K562 (cell line): Measurements from ENCODE around the gene ALDH18A1. TPM values are rescaled to one million over a fixed set of nuclear protein-coding genes. Genes with fewer than 3 reads are reported as not detected.
A peak's percentile ranks its signal among the peaks of the same experiment; 100 is the strongest.

Source experiments
- ARNT ChIP-seq, 2 experiments: fragments of 450-650 bp; IDR thresholded peaks; 2 replicates each; pipeline ENCODE4 v1.6.1; 2016; ENCODE audit warnings: mild to moderate bottlenecking in 1 of 2
- ESRRB ChIP-seq: fragments of 250-450 bp; sonication (Bioruptor Pico); IDR thresholded peaks from 2 replicates; pipeline ENCODE4 v1.5.0; 2020; ENCODE audit warnings: mild to moderate bottlenecking, moderate library complexity, borderline replicate concordance
- FOXA3 ChIP-seq, 2 experiments: fragments of 450-650 bp in 1 of 2; sonication (generic) in 1 of 2; formaldehyde crosslinking; IDR thresholded peaks in 1 of 2; conservative IDR thresholded peaks in 1 of 2; 2 replicates each; pipeline versions ENCODE4 v1.4.0 to v1.8.0; 2020 to 2022; ENCODE audit warnings: mild to moderate bottlenecking in 2 of 2, missing genetic modification reagents in 1 of 2
- KAT7 ChIP-seq: sonication (generic); formaldehyde crosslinking; IDR thresholded peaks from 2 replicates; pipeline ENCODE4 v1.8.0; 2022; ENCODE audit warnings: missing genetic modification reagents, mild to moderate bottlenecking, borderline replicate concordance
- KDM1A ChIP-seq, 2 experiments: fragments of 450-650 bp; IDR thresholded peaks; 2 replicates each; pipeline ENCODE4 v1.6.1; 2016; ENCODE audit warnings: mild to moderate bottlenecking in 2 of 2
- MAFK ChIP-seq: IDR thresholded peaks from 2 replicates; pipeline ENCODE4 v1.6.1; 2011; ENCODE audit warnings: low read length, improper control_type of control experiment
- MTA2 ChIP-seq: fragments of 450-650 bp; IDR thresholded peaks from 2 replicates; pipeline ENCODE4 v1.6.1; 2016; ENCODE audit warnings: low read depth
- NCOA6 ChIP-seq: fragments of 450-650 bp; IDR thresholded peaks from 2 replicates; pipeline ENCODE4 v1.6.1; 2017; ENCODE audit warnings: mild to moderate bottlenecking
- RAD51 ChIP-seq: fragments of 450-650 bp; IDR thresholded peaks from 2 replicates; pipeline ENCODE4 v1.7.1; 2016; ENCODE audit warnings: low read depth, mild to moderate bottlenecking, borderline replicate concordance
- RBM14 ChIP-seq: fragments of 200-400 bp; formaldehyde crosslinking; IDR thresholded peaks from 2 replicates; pipeline ENCODE4 v1.6.1; 2018; ENCODE audit warnings: low read depth, mild to moderate bottlenecking, low read length, moderate library complexity, borderline replicate concordance; ENCODE audit not compliant: insufficient read depth
- RBM15 ChIP-seq: fragments of 200-400 bp; formaldehyde crosslinking; IDR thresholded peaks from 2 replicates; pipeline ENCODE4 v1.6.1; 2018; ENCODE audit warnings: mild to moderate bottlenecking, low read length, moderate library complexity; ENCODE audit not compliant: insufficient read depth
- RFX5 ChIP-seq: IDR thresholded peaks from 2 replicates; pipeline ENCODE4 v1.6.1; 2011; ENCODE audit warnings: low read depth, mild to moderate bottlenecking, improper control_type of control experiment, low read length
- SETDB1 ChIP-seq: IDR thresholded peaks from one replicate; pipeline ENCODE4 v1.6.1; 2012; ENCODE audit warnings: low read length, control low read depth, inconsistent platforms
- SMARCA5 ChIP-seq: fragments of 450-650 bp; IDR thresholded peaks from 2 replicates; pipeline ENCODE4 v1.6.1; 2016
- SREBF1 ChIP-seq: fragments of 150-350 bp; IDR thresholded peaks from 2 replicates; pipeline ENCODE4 v1.6.1; 2014; ENCODE audit warnings: antibody characterized with exemption, low read depth, low read length, borderline replicate concordance
- ZNF274 ChIP-seq: IDR thresholded peaks from 2 replicates; pipeline ENCODE4 v1.6.1; 2011; ENCODE audit warnings: low read depth, mild to moderate bottlenecking, low read length, moderate library complexity, borderline replicate concordance
- ZNF3 ChIP-seq: fragments of 250-450 bp; sonication (Bioruptor Pico); IDR thresholded peaks from 2 replicates; pipeline ENCODE4 v1.5.0; 2021; ENCODE audit warnings: mild to moderate bottlenecking, moderate library complexity
- ZNF778 ChIP-seq: fragments of 450-650 bp; formaldehyde crosslinking; IDR thresholded peaks from 2 replicates; pipeline ENCODE4 v1.4.0; 2020; ENCODE audit warnings: mild to moderate bottlenecking, moderate library complexity
- polyA plus RNA-seq, 8 experiments: library from polyadenylated mRNA; depleted of rRNA in 4 of 8; stranded (reverse) in 5 of 8; unstranded in 3 of 8; fragments of >200 nt; fragmentation: Nextera tagmentation in 2 of 8; fragmentation: Illumina TruSeq in 1 of 8; extraction: Ambion mirVana in 2 of 8; extraction: Trizol in 1 of 8; gene quantifications; 2 replicates each; pipeline versions ENCODE4 v1.2.1 to v1.2.3, GENCODE V29; 2011 to 2014; ENCODE audit warnings: inconsistent platforms in 1 of 8, missing spikeins in 1 of 8
- total RNA-seq, 7 experiments: library from RNA; depleted of rRNA in 6 of 7; stranded (reverse); fragments of >200 nt in 6 of 7; fragmentation: Illumina TruSeq in 2 of 7; extraction: Trizol in 2 of 7; gene quantifications; 2 replicates each; pipeline versions ENCODE4 v1.2.1 to v1.2.3, GENCODE V29; 2011 to 2021; ENCODE audit warnings: low replicate concordance in 1 of 7
- TF ChIP-seq, protein P1 (sequence below): fragments of 450-650 bp; IDR thresholded peaks from 2 replicates; pipeline ENCODE4 v1.7.1; 2018; ENCODE audit warnings: mild to moderate bottlenecking, low read depth; ENCODE audit not compliant: partially characterized antibody
- TF ChIP-seq, protein P2 (sequence below): fragments of 200-800 bp; sonication (Bioruptor generic); IDR thresholded peaks from 2 replicates; pipeline ENCODE4 v1.6.1; 2017; ENCODE audit warnings: missing genetic modification characterization, missing compliant biosample characterization
- TF ChIP-seq, protein P3 (sequence below): fragments of 450-650 bp; formaldehyde crosslinking; IDR thresholded peaks from 2 replicates; pipeline ENCODE4 v1.4.0; 2020; ENCODE audit warnings: mild to moderate bottlenecking, mixed read lengths
- TF ChIP-seq, protein P4 (sequence below): fragments of 250-450 bp; sonication (Bioruptor Pico); IDR thresholded peaks from 2 replicates; pipeline ENCODE4 v1.4.0; 2020; ENCODE audit warnings: mild to moderate bottlenecking, moderate library complexity, borderline replicate concordance

Gene ALDH18A1
- total and polyA plus RNA-seq, 9 of the 15 experiments (the other 6 are each of a cell fraction or from before 2014, with no cell fraction given): 12.0 to 83.3 (median 43.8) TPM

DNA sequence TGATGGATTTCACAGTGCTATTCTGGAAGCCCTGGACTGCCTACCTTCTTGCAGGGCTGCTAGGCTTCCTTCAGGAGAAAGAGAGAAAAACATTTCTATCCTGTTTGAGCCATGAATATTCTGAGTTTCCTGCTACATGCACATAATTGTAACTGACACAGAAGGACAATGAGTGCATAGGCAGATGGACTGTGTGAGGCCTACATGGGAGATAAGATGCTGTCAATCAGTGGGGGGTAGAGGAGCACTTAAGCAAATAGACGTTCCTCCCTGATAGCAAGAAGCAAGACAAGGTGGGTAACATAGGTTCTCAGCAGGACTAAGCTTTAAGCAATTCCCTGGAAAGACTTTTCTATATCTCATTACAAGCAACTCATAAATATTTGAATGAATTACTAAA lies 11.6 kb downstream of the ALDH18A1 start (continued):
- TF ChIP-seq, protein P1, sequence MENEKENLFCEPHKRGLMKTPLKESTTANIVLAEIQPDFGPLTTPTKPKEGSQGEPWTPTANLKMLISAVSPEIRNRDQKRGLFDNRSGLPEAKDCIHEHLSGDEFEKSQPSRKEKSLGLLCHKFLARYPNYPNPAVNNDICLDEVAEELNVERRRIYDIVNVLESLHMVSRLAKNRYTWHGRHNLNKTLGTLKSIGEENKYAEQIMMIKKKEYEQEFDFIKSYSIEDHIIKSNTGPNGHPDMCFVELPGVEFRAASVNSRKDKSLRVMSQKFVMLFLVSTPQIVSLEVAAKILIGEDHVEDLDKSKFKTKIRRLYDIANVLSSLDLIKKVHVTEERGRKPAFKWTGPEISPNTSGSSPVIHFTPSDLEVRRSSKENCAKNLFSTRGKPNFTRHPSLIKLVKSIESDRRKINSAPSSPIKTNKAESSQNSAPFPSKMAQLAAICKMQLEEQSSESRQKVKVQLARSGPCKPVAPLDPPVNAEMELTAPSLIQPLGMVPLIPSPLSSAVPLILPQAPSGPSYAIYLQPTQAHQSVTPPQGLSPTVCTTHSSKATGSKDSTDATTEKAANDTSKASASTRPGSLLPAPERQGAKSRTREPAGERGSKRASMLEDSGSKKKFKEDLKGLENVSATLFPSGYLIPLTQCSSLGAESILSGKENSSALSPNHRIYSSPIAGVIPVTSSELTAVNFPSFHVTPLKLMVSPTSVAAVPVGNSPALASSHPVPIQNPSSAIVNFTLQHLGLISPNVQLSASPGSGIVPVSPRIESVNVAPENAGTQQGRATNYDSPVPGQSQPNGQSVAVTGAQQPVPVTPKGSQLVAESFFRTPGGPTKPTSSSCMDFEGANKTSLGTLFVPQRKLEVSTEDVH: no peak
- TF ChIP-seq ARNT (IDR thresholded peaks at IDR 0.05) (no peak), MTA2 (no peak), SMARCA5 (no peak), FOXA3 (CRISPR knock-in tag; conservative IDR thresholded peaks at IDR 0.05 in 1 of 2, IDR thresholded peaks at IDR 0.05 in 1 of 2) (peak in 1 of 2 experiments; percentile 53; a peak in 1 of 4 replicates), RBM15 (no peak), KAT7 (CRISPR knock-in tag) (no peak), NCOA6 (no peak), ZNF274 (no peak), SREBF1 (no peak), SETDB1 (no peak), RFX5 (no peak), RAD51 (no peak), ZNF778 (CRISPR knock-in tag) (no peak), ESRRB (no peak), RBM14 (no peak), KDM1A (IDR thresholded peaks at IDR 0.05) (no peak), MAFK (no peak), ZNF3 (CRISPR knock-in tag) (no peak)
- TF ChIP-seq, protein P2, sequence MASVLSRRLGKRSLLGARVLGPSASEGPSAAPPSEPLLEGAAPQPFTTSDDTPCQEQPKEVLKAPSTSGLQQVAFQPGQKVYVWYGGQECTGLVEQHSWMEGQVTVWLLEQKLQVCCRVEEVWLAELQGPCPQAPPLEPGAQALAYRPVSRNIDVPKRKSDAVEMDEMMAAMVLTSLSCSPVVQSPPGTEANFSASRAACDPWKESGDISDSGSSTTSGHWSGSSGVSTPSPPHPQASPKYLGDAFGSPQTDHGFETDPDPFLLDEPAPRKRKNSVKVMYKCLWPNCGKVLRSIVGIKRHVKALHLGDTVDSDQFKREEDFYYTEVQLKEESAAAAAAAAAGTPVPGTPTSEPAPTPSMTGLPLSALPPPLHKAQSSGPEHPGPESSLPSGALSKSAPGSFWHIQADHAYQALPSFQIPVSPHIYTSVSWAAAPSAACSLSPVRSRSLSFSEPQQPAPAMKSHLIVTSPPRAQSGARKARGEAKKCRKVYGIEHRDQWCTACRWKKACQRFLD (CRISPR knock-in tag): no peak
- TF ChIP-seq, protein P3, sequence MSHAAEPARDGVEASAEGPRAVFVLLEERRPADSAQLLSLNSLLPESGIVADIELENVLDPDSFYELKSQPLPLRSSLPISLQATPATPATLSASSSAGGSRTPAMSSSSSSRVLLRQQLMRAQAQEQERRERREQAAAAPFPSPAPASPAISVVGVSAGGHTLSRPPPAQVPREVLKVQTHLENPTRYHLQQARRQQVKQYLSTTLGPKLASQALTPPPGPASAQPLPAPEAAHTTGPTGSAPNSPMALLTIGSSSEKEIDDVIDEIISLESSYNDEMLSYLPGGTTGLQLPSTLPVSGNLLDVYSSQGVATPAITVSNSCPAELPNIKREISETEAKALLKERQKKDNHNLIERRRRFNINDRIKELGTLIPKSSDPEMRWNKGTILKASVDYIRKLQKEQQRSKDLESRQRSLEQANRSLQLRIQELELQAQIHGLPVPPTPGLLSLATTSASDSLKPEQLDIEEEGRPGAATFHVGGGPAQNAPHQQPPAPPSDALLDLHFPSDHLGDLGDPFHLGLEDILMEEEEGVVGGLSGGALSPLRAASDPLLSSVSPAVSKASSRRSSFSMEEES (CRISPR knock-in tag): no peak
- TF ChIP-seq, protein P4, sequence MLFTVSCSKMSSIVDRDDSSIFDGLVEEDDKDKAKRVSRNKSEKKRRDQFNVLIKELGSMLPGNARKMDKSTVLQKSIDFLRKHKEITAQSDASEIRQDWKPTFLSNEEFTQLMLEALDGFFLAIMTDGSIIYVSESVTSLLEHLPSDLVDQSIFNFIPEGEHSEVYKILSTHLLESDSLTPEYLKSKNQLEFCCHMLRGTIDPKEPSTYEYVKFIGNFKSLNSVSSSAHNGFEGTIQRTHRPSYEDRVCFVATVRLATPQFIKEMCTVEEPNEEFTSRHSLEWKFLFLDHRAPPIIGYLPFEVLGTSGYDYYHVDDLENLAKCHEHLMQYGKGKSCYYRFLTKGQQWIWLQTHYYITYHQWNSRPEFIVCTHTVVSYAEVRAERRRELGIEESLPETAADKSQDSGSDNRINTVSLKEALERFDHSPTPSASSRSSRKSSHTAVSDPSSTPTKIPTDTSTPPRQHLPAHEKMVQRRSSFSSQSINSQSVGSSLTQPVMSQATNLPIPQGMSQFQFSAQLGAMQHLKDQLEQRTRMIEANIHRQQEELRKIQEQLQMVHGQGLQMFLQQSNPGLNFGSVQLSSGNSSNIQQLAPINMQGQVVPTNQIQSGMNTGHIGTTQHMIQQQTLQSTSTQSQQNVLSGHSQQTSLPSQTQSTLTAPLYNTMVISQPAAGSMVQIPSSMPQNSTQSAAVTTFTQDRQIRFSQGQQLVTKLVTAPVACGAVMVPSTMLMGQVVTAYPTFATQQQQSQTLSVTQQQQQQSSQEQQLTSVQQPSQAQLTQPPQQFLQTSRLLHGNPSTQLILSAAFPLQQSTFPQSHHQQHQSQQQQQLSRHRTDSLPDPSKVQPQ (CRISPR knock-in tag): no peak
